IMR-90 (cell line): ENCODE results near the gene FBLN1. TPM values are rescaled to one million over a fixed set of nuclear protein-coding genes. Genes with fewer than 3 reads are reported as not detected.

Source experiments
- ATAC-seq: fragments of 200-7000 bp; cut with Tn5 transposase; 2 replicates; pipeline ENCODE4 v1.9.1; 2020; ENCODE audit warnings: low read depth, mild to moderate bottlenecking, moderate library complexity
- BruUV-seq: library from RNA; stranded (reverse); fragments of 400-500 nt; replicated peaks from 2 replicates; lab custom pipeline; 2021; lab: Mats Ljungman, UMichigan
- CTCF ChIA-PET: fragments of 300-600 bp; formaldehyde crosslinking; extraction: SDS; loops from one replicate; lab custom pipeline; 2021; ENCODE audit warnings: antibody characterized with exemption; lab: Yijun Ruan, JAX
- POLR2A ChIA-PET: fragments of 300-600 bp; sonication (Branson Sonifier 250); formaldehyde crosslinking; loops from one replicate; lab custom pipeline; 2022; ENCODE audit warnings: antibody characterized with exemption; ENCODE audit not compliant: unreplicated experiment; lab: Charles Lee
- DNase-seq: peaks from one replicate; pipeline ENCODE4 v3.0.0; 2013
- H2AFZ ChIP-seq: replicated peaks from 2 replicates; pipeline ENCODE3; 2013; ENCODE audit warnings: low read length, mild to moderate bottlenecking; ENCODE audit not compliant: poor library complexity
- H2AK5ac ChIP-seq: 2 replicates; pipeline ENCODE4 v1.6.1; 2013; ENCODE audit warnings: low read depth, low read length, inconsistent platforms
- H2AK9ac ChIP-seq: replicated peaks from 2 replicates; pipeline ENCODE3; 2013; ENCODE audit warnings: mild to moderate bottlenecking, low read depth, low read length, moderate library complexity; ENCODE audit not compliant: poor library complexity
- H2BK120ac ChIP-seq: 2 replicates; pipeline ENCODE4 v1.6.1; 2013; ENCODE audit warnings: low read depth, low read length, inconsistent platforms
- H2BK15ac ChIP-seq: 3 replicates; pipeline ENCODE4 v1.6.1; 2013; ENCODE audit warnings: low read depth, low read length, inconsistent platforms
- H2BK20ac ChIP-seq: 2 replicates; pipeline ENCODE4 v1.6.1; 2013; ENCODE audit warnings: low read depth, mild to moderate bottlenecking, inconsistent platforms, low read length, moderate library complexity
- H2BK5ac ChIP-seq: 2 replicates; pipeline ENCODE4 v1.6.1; 2013; ENCODE audit warnings: mild to moderate bottlenecking, low read depth, low read length, inconsistent platforms; ENCODE audit not compliant: poor library complexity, severe bottlenecking
- H3K14ac ChIP-seq: replicated peaks from 2 replicates; pipeline ENCODE4 v1.6.1; 2013; ENCODE audit warnings: low read depth, low read length, inconsistent platforms
- H3K18ac ChIP-seq: 2 replicates; pipeline ENCODE4 v1.6.1; 2013; ENCODE audit warnings: low read depth, low read length, control low read depth
- H3K23ac ChIP-seq: 2 replicates; pipeline ENCODE4 v1.6.1; 2013; ENCODE audit warnings: low read depth, low read length, inconsistent platforms
- H3K27ac ChIP-seq: 2 replicates; pipeline ENCODE4 v1.5.1; 2013; ENCODE audit warnings: mild to moderate bottlenecking, control low read depth, low read length; ENCODE audit not compliant: insufficient read depth
- H3K27me3 ChIP-seq: 2 replicates; pipeline ENCODE4 v1.6.1; 2013; ENCODE audit warnings: low read length; ENCODE audit not compliant: control insufficient read depth, insufficient read depth
- H3K36me3 ChIP-seq: 2 replicates; pipeline ENCODE4 v1.6.1; 2013; ENCODE audit warnings: low read length, mixed read lengths; ENCODE audit not compliant: control insufficient read depth, insufficient read depth
- H3K4ac ChIP-seq: 2 replicates; pipeline ENCODE4 v1.6.1; 2013; ENCODE audit warnings: low read depth, low read length, inconsistent platforms
- H3K4me1 ChIP-seq: 2 replicates; pipeline ENCODE4 v1.6.1; 2013; ENCODE audit warnings: low read length, mixed read lengths; ENCODE audit not compliant: control insufficient read depth, insufficient read depth
- H3K4me2 ChIP-seq: 2 replicates; pipeline ENCODE4 v1.6.1; 2013; ENCODE audit warnings: low read depth, mild to moderate bottlenecking, control low read depth, low read length, moderate library complexity
- H3K4me3 ChIP-seq: 2 replicates; pipeline ENCODE4 v1.5.1; 2013; ENCODE audit warnings: low read depth, mild to moderate bottlenecking, control low read depth, low read length, moderate library complexity; ENCODE audit not compliant: insufficient read depth
- H3K56ac ChIP-seq: 2 replicates; pipeline ENCODE4 v1.6.1; 2013; ENCODE audit warnings: low read length, inconsistent platforms; ENCODE audit not compliant: insufficient read depth; ENCODE audit errors: extremely low read depth
- H3K79me1 ChIP-seq, 2 experiments: 2 replicates each; pipeline ENCODE4 v1.6.1; 2013; ENCODE audit warnings: low read length in 2 of 2, inconsistent platforms in 1 of 2, low read depth in 1 of 2
- H3K9ac ChIP-seq: 2 replicates; pipeline ENCODE4 v1.6.1; 2013; ENCODE audit warnings: low read depth, low read length, control low read depth
- H3K9me1 ChIP-seq: 2 replicates; pipeline ENCODE4 v1.6.1; 2013; ENCODE audit warnings: low read length, inconsistent platforms; ENCODE audit not compliant: insufficient read depth
- H3K9me3 ChIP-seq: 2 replicates; pipeline ENCODE4 v1.6.1; 2013; ENCODE audit warnings: low read length; ENCODE audit not compliant: control insufficient read depth, insufficient read depth
- H4K20me1 ChIP-seq: 2 replicates; pipeline ENCODE4 v1.6.1; 2013; ENCODE audit warnings: low read length, inconsistent platforms; ENCODE audit not compliant: insufficient read depth
- H4K5ac ChIP-seq: 2 replicates; pipeline ENCODE4 v1.6.1; 2013; ENCODE audit warnings: mild to moderate bottlenecking, low read depth, low read length, control low read depth
- H4K8ac ChIP-seq, 2 experiments: 2 replicates each; pipeline ENCODE4 v1.6.1; 2013; ENCODE audit warnings: low read depth in 2 of 2, low read length in 2 of 2, control low read depth in 1 of 2, inconsistent platforms in 1 of 2
- H4K91ac ChIP-seq: 2 replicates; pipeline ENCODE4 v1.6.1; 2013; ENCODE audit warnings: low read depth, low read length, inconsistent platforms; ENCODE audit not compliant: insufficient read depth
- BHLHE40 ChIP-seq: fragments of 150-350 bp; IDR thresholded peaks from 2 replicates; pipeline ENCODE4 v1.6.1; 2016; ENCODE audit warnings: mild to moderate bottlenecking, low read depth, low read length
- CHD1 ChIP-seq: IDR thresholded peaks from 2 replicates; pipeline ENCODE4 v1.6.1; 2012; ENCODE audit warnings: low read depth, low read length, improper control_type of control experiment
- ELK1 ChIP-seq: fragments of 150-350 bp; IDR thresholded peaks from 2 replicates; pipeline ENCODE4 v1.6.1; 2016; ENCODE audit warnings: low read depth, mild to moderate bottlenecking, low read length, moderate library complexity, borderline replicate concordance
- FOS ChIP-seq: fragments of 150-350 bp; IDR thresholded peaks from 2 replicates; pipeline ENCODE4 v1.6.1; 2016; ENCODE audit warnings: low read depth, low read length
- MAFK ChIP-seq: IDR thresholded peaks from 2 replicates; pipeline ENCODE4 v1.6.1; 2012; ENCODE audit warnings: low read depth, low read length, improper control_type of control experiment
- MXI1 ChIP-seq: IDR thresholded peaks from 2 replicates; pipeline ENCODE4 v1.6.1; 2012; ENCODE audit warnings: low read depth, mild to moderate bottlenecking, low read length, moderate library complexity, borderline replicate concordance
- NFE2L2 ChIP-seq: fragments of 150-350 bp; IDR thresholded peaks from 2 replicates; pipeline ENCODE4 v1.6.1; 2016; ENCODE audit warnings: low read depth, mild to moderate bottlenecking, low read length
- POLR2A ChIP-seq: IDR thresholded peaks from 2 replicates; pipeline ENCODE4 v1.6.1; 2012; ENCODE audit warnings: mild to moderate bottlenecking, low read depth, low read length
- RAD21 ChIP-seq: IDR thresholded peaks from 2 replicates; pipeline ENCODE4 v1.6.1; 2012; ENCODE audit warnings: low read length, improper control_type of control experiment
- RCOR1 ChIP-seq: IDR thresholded peaks from 2 replicates; pipeline ENCODE4 v1.6.1; 2012; ENCODE audit warnings: mild to moderate bottlenecking, low read length, improper control_type of control experiment; ENCODE audit not compliant: insufficient replicate concordance
- RFX5 ChIP-seq: IDR thresholded peaks from 2 replicates; pipeline ENCODE4 v1.8.0; 2012; ENCODE audit warnings: low read depth, mild to moderate bottlenecking, low read length, moderate library complexity
- SMC3 ChIP-seq: fragments of 150-350 bp; IDR thresholded peaks from 2 replicates; pipeline ENCODE4 v1.6.1; 2016; ENCODE audit warnings: low read depth, mild to moderate bottlenecking, antibody characterized with exemption, low read length, moderate library complexity
- WGBS, 2 experiments: methylation state at CpG; one replicate each; pipeline versions ENCODE4 v1.1.5 to v1.1.7; 2013; ENCODE audit warnings: missing lambda C conversion rate in 2 of 2; ENCODE audit not compliant: insufficient read length in 1 of 2; ENCODE audit errors: extremely low coverage in 2 of 2; 5-methylcytosine and 5-hydroxymethylcytosine counted together
- dilution Hi-C: fragments of 300-500 bp; cut with HindIII; formaldehyde crosslinking; loops from one replicate; pipeline ENCODE4 v1.14.3; 2018; ENCODE audit warnings: low sequenced_read_pairs; ENCODE audit not compliant: unreplicated experiment
- in situ Hi-C: fragments of 300-500 bp; cut with MboI; formaldehyde crosslinking; loops from 3 replicates; pipeline ENCODE4 v1.14.3; 2019; ENCODE audit warnings: low sequenced_read_pairs, inconsistent platforms, mixed read lengths
- intact Hi-C: fragments of 100-400 bp; cut with micrococcal nuclease; formaldehyde crosslinking; loops from 2 replicates; pipeline ENCODE4 v1.10.0; 2022
- polyA plus RNA-seq, 3 experiments: library from polyadenylated mRNA; depleted of rRNA; stranded (reverse); fragments of >200 nt; gene quantifications; 2 replicates each; pipeline ENCODE4 v1.2.3, GENCODE V29; 2012; ENCODE audit warnings: low replicate concordance in 1 of 3
- total RNA-seq: library from RNA; depleted of rRNA; stranded (reverse); fragments of >200 nt; gene quantifications from 2 replicates; pipeline ENCODE4 v1.2.3, GENCODE V29; 2012
- TF ChIP-seq, protein P1 (sequence below): conservative IDR thresholded peaks from 2 replicates; pipeline ENCODE4 v1.5.1; 2012; ENCODE audit warnings: mild to moderate bottlenecking, low read depth, low read length, improper control_type of control experiment
- TF ChIP-seq, protein P2 (sequence below): fragments of 150-350 bp; IDR thresholded peaks from 2 replicates; pipeline ENCODE4 v1.6.1; 2017; ENCODE audit warnings: mild to moderate bottlenecking, antibody characterized with exemption, low read length, low read depth

Gene FBLN1
- total and polyA plus RNA-seq, 2 of the 4 experiments (the other 2 are of a cell fraction): 11.3 to 87.9 TPM

DNA sequence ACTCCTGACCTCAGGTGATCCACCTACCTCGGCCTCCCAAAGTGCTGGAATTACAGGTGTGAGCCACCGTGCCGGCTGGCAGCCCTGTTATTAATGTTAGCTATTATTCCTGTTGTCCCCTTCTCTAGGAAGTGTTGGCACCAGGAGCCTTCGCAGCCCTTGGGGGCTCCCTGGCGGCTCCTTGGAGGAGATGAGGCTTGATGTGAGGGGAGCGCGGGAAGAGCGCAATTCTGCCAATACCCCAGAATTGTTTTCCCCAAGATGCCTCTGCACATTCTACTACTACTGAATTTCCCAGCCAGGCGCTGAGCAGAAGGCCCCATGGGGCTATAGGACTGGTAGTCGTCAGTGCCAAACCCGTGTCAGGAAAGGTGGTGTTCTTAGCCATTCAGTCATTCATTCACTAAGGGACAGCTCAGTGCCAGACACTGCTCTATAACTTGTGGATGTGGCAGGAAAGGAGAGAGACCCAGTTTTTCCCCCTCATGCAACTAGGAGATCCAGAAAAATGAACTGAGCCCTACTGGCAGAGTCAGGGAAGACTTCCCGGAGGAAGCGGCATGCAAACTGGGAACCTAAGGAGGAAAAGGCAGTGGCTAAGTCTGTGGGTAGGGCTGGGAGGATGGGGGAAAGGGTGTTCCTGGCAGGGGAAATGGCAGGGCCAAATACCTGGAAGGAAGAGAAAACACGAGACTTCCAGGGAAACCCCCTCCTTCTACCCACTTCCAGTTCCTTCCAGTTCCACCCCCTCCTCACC is 3.5 kb downstream of the FBLN1 start:
- H3K9me3 ChIP-seq: no peaks in the 10 kb centered on the region
- TF ChIP-seq, protein P1, sequence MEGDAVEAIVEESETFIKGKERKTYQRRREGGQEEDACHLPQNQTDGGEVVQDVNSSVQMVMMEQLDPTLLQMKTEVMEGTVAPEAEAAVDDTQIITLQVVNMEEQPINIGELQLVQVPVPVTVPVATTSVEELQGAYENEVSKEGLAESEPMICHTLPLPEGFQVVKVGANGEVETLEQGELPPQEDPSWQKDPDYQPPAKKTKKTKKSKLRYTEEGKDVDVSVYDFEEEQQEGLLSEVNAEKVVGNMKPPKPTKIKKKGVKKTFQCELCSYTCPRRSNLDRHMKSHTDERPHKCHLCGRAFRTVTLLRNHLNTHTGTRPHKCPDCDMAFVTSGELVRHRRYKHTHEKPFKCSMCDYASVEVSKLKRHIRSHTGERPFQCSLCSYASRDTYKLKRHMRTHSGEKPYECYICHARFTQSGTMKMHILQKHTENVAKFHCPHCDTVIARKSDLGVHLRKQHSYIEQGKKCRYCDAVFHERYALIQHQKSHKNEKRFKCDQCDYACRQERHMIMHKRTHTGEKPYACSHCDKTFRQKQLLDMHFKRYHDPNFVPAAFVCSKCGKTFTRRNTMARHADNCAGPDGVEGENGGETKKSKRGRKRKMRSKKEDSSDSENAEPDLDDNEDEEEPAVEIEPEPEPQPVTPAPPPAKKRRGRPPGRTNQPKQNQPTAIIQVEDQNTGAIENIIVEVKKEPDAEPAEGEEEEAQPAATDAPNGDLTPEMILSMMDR: no peak
- TF ChIP-seq RCOR1 (no peak), RFX5 (no peak), MXI1 (no peak), BHLHE40 (no peak), FOS (no peak), CHD1 (no peak), NFE2L2 (no peak), RAD21 (no peak), POLR2A (no peak), ELK1 (no peak), SMC3 (no peak), MAFK (no peak)
- TF ChIP-seq, protein P2, sequence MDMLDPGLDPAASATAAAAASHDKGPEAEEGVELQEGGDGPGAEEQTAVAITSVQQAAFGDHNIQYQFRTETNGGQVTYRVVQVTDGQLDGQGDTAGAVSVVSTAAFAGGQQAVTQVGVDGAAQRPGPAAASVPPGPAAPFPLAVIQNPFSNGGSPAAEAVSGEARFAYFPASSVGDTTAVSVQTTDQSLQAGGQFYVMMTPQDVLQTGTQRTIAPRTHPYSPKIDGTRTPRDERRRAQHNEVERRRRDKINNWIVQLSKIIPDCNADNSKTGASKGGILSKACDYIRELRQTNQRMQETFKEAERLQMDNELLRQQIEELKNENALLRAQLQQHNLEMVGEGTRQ: no peak
- no peak overlapping the region for H2BK5ac ChIP-seq
- H4K5ac ChIP-seq: no peak overlapping the region; the same call in 1 of the 2 replicates
- no peak overlapping the region for H2BK20ac ChIP-seq
- no peak overlapping the region for H3K56ac ChIP-seq
- H2BK15ac ChIP-seq: no peak overlapping the region; the same call in 2 of the 3 replicates
- H3K18ac ChIP-seq: no peak overlapping the region; the same call in 1 of the 2 replicates
- CTCF ChIA-PET: no interaction called here
- H3K36me3 ChIP-seq: peaks cover 27% of the 10 kb centered on the region; the same call in 1 of the 2 replicates
- peak overlapping the region; percentile 49; the same call in 1 of the 2 replicates for H3K14ac ChIP-seq
- H2AK5ac ChIP-seq: peak overlapping the region; percentile 73; the same call in 1 of the 2 replicates
- peaks cover 15% of the 10 kb centered on the region for H3K9me1 ChIP-seq
- no CpG with 5 or more reads among the region's 14 CpGs for WGBS, 2 experiments
- peaks cover 18% of the 10 kb centered on the region for H3K4me1 ChIP-seq
- peaks cover 39% of the 10 kb centered on the region; the same call in 1 of the 2 replicates for H4K20me1 ChIP-seq
- dilution Hi-C loops: no loop called here
- in situ Hi-C loops: loop anchor here (5.0 kb wide), 1 partner anchor 54 kb away; no protein-coding TSS in a partner anchor
- DNase-seq (no peak), ATAC-seq (no peak)
- H4K91ac ChIP-seq: peak overlapping the region; percentile 3; the same call in 1 of the 2 replicates
- H3K4ac ChIP-seq: peak overlapping the region; percentile 49
- H3K79me1 ChIP-seq: peaks cover 17 to 80% of the 10 kb centered on the region in 2 experiments; a peak in 3 of 4 replicates
- peak overlapping the region; percentile 64; the same call in 1 of the 2 replicates for H3K23ac ChIP-seq
- intact Hi-C loops: loop anchor here (2.0 kb wide), 3 partner anchors 47 to 237 kb away; no protein-coding TSS in a partner anchor
- peak overlapping the region; percentile 75 for H2AK9ac ChIP-seq
- no peak overlapping the region for H2BK120ac ChIP-seq
- H3K27me3 ChIP-seq: no peaks in the 10 kb centered on the region
- peak overlapping the region in 1 of 2 experiments; percentile 37; a peak in 1 of 4 replicates for H4K8ac ChIP-seq
- no peak overlapping the region for H3K9ac ChIP-seq
- no peak overlapping the region for H3K27ac ChIP-seq
- no peak overlapping the region for H3K4me3 ChIP-seq
- peak overlapping the region; percentile 15 for H2AFZ ChIP-seq
- POLR2A ChIA-PET: no interaction called here
- BruUV-seq: no TSS peak
- peak overlapping the region; percentile 10; the same call in 1 of the 2 replicates for H3K4me2 ChIP-seq
